IMR-90 (cell line): ENCODE measurements around the gene GM2A. TPM values are rescaled to one million over a fixed set of nuclear protein-coding genes. Genes with fewer than 3 reads are reported as not detected.

Experiments used
- ATAC-seq: fragments of 200-7000 bp; cut with Tn5 transposase; 2 replicates; pipeline ENCODE4 v1.9.1; 2020; ENCODE audit warnings: low read depth, mild to moderate bottlenecking, moderate library complexity
- BruUV-seq: library from RNA; stranded (reverse); fragments of 400-500 nt; replicated peaks from 2 replicates; lab custom pipeline; 2021; lab: Mats Ljungman, UMichigan
- CTCF ChIA-PET: fragments of 300-600 bp; formaldehyde crosslinking; extraction: SDS; loops from one replicate; lab custom pipeline; 2021; ENCODE audit warnings: antibody characterized with exemption; lab: Yijun Ruan, JAX
- POLR2A ChIA-PET: fragments of 300-600 bp; sonication (Branson Sonifier 250); formaldehyde crosslinking; loops from one replicate; lab custom pipeline; 2022; ENCODE audit warnings: antibody characterized with exemption; ENCODE audit not compliant: unreplicated experiment; lab: Charles Lee
- DNase-seq: peaks from one replicate; pipeline ENCODE4 v3.0.0; 2013
- H2AFZ ChIP-seq: replicated peaks from 2 replicates; pipeline ENCODE3; 2013; ENCODE audit warnings: low read length, mild to moderate bottlenecking; ENCODE audit not compliant: poor library complexity
- H2AK5ac ChIP-seq: 2 replicates; pipeline ENCODE4 v1.6.1; 2013; ENCODE audit warnings: low read depth, low read length, inconsistent platforms
- H2AK9ac ChIP-seq: replicated peaks from 2 replicates; pipeline ENCODE3; 2013; ENCODE audit warnings: mild to moderate bottlenecking, low read depth, low read length, moderate library complexity; ENCODE audit not compliant: poor library complexity
- H2BK120ac ChIP-seq: 2 replicates; pipeline ENCODE4 v1.6.1; 2013; ENCODE audit warnings: low read depth, low read length, inconsistent platforms
- H2BK15ac ChIP-seq: 3 replicates; pipeline ENCODE4 v1.6.1; 2013; ENCODE audit warnings: low read depth, low read length, inconsistent platforms
- H2BK20ac ChIP-seq: 2 replicates; pipeline ENCODE4 v1.6.1; 2013; ENCODE audit warnings: low read depth, mild to moderate bottlenecking, inconsistent platforms, low read length, moderate library complexity
- H2BK5ac ChIP-seq: 2 replicates; pipeline ENCODE4 v1.6.1; 2013; ENCODE audit warnings: mild to moderate bottlenecking, low read depth, low read length, inconsistent platforms; ENCODE audit not compliant: poor library complexity, severe bottlenecking
- H3K14ac ChIP-seq: replicated peaks from 2 replicates; pipeline ENCODE4 v1.6.1; 2013; ENCODE audit warnings: low read depth, low read length, inconsistent platforms
- H3K18ac ChIP-seq: 2 replicates; pipeline ENCODE4 v1.6.1; 2013; ENCODE audit warnings: low read depth, low read length, control low read depth
- H3K23ac ChIP-seq: 2 replicates; pipeline ENCODE4 v1.6.1; 2013; ENCODE audit warnings: low read depth, low read length, inconsistent platforms
- H3K27ac ChIP-seq: 2 replicates; pipeline ENCODE4 v1.5.1; 2013; ENCODE audit warnings: mild to moderate bottlenecking, control low read depth, low read length; ENCODE audit not compliant: insufficient read depth
- H3K27me3 ChIP-seq: 2 replicates; pipeline ENCODE4 v1.6.1; 2013; ENCODE audit warnings: low read length; ENCODE audit not compliant: control insufficient read depth, insufficient read depth
- H3K36me3 ChIP-seq: 2 replicates; pipeline ENCODE4 v1.6.1; 2013; ENCODE audit warnings: low read length, mixed read lengths; ENCODE audit not compliant: control insufficient read depth, insufficient read depth
- H3K4ac ChIP-seq: 2 replicates; pipeline ENCODE4 v1.6.1; 2013; ENCODE audit warnings: low read depth, low read length, inconsistent platforms
- H3K4me1 ChIP-seq: 2 replicates; pipeline ENCODE4 v1.6.1; 2013; ENCODE audit warnings: low read length, mixed read lengths; ENCODE audit not compliant: control insufficient read depth, insufficient read depth
- H3K4me2 ChIP-seq: 2 replicates; pipeline ENCODE4 v1.6.1; 2013; ENCODE audit warnings: low read depth, mild to moderate bottlenecking, control low read depth, low read length, moderate library complexity
- H3K4me3 ChIP-seq: 2 replicates; pipeline ENCODE4 v1.5.1; 2013; ENCODE audit warnings: low read depth, mild to moderate bottlenecking, control low read depth, low read length, moderate library complexity; ENCODE audit not compliant: insufficient read depth
- H3K56ac ChIP-seq: 2 replicates; pipeline ENCODE4 v1.6.1; 2013; ENCODE audit warnings: low read length, inconsistent platforms; ENCODE audit not compliant: insufficient read depth; ENCODE audit errors: extremely low read depth
- H3K79me1 ChIP-seq, 2 experiments: 2 replicates each; pipeline ENCODE4 v1.6.1; 2013; ENCODE audit warnings: low read length in 2 of 2, inconsistent platforms in 1 of 2, low read depth in 1 of 2
- H3K9ac ChIP-seq: 2 replicates; pipeline ENCODE4 v1.6.1; 2013; ENCODE audit warnings: low read depth, low read length, control low read depth
- H3K9me1 ChIP-seq: 2 replicates; pipeline ENCODE4 v1.6.1; 2013; ENCODE audit warnings: low read length, inconsistent platforms; ENCODE audit not compliant: insufficient read depth
- H3K9me3 ChIP-seq: 2 replicates; pipeline ENCODE4 v1.6.1; 2013; ENCODE audit warnings: low read length; ENCODE audit not compliant: control insufficient read depth, insufficient read depth
- H4K20me1 ChIP-seq: 2 replicates; pipeline ENCODE4 v1.6.1; 2013; ENCODE audit warnings: low read length, inconsistent platforms; ENCODE audit not compliant: insufficient read depth
- H4K5ac ChIP-seq: 2 replicates; pipeline ENCODE4 v1.6.1; 2013; ENCODE audit warnings: mild to moderate bottlenecking, low read depth, low read length, control low read depth
- H4K8ac ChIP-seq, 2 experiments: 2 replicates each; pipeline ENCODE4 v1.6.1; 2013; ENCODE audit warnings: low read depth in 2 of 2, low read length in 2 of 2, control low read depth in 1 of 2, inconsistent platforms in 1 of 2
- H4K91ac ChIP-seq: 2 replicates; pipeline ENCODE4 v1.6.1; 2013; ENCODE audit warnings: low read depth, low read length, inconsistent platforms; ENCODE audit not compliant: insufficient read depth
- BHLHE40 ChIP-seq: fragments of 150-350 bp; IDR thresholded peaks from 2 replicates; pipeline ENCODE4 v1.6.1; 2016; ENCODE audit warnings: mild to moderate bottlenecking, low read depth, low read length
- CEBPB ChIP-seq: IDR thresholded peaks from 2 replicates; pipeline ENCODE4 v1.6.1; 2012; ENCODE audit warnings: low read depth, low read length, improper control_type of control experiment
- CHD1 ChIP-seq: IDR thresholded peaks from 2 replicates; pipeline ENCODE4 v1.6.1; 2012; ENCODE audit warnings: low read depth, low read length, improper control_type of control experiment
- CTCF ChIP-seq: conservative IDR thresholded peaks from 2 replicates; pipeline ENCODE4 v1.5.1; 2012; ENCODE audit warnings: mild to moderate bottlenecking, low read depth, low read length, improper control_type of control experiment
- ELK1 ChIP-seq: fragments of 150-350 bp; IDR thresholded peaks from 2 replicates; pipeline ENCODE4 v1.6.1; 2016; ENCODE audit warnings: low read depth, mild to moderate bottlenecking, low read length, moderate library complexity, borderline replicate concordance
- FOS ChIP-seq: fragments of 150-350 bp; IDR thresholded peaks from 2 replicates; pipeline ENCODE4 v1.6.1; 2016; ENCODE audit warnings: low read depth, low read length
- MAFK ChIP-seq: IDR thresholded peaks from 2 replicates; pipeline ENCODE4 v1.6.1; 2012; ENCODE audit warnings: low read depth, low read length, improper control_type of control experiment
- MAZ ChIP-seq: IDR thresholded peaks from 2 replicates; pipeline ENCODE4 v1.6.1; 2012; ENCODE audit warnings: low read depth, mild to moderate bottlenecking, low read length, improper control_type of control experiment, moderate library complexity, borderline replicate concordance
- MXI1 ChIP-seq: IDR thresholded peaks from 2 replicates; pipeline ENCODE4 v1.6.1; 2012; ENCODE audit warnings: low read depth, mild to moderate bottlenecking, low read length, moderate library complexity, borderline replicate concordance
- NFE2L2 ChIP-seq: fragments of 150-350 bp; IDR thresholded peaks from 2 replicates; pipeline ENCODE4 v1.6.1; 2016; ENCODE audit warnings: low read depth, mild to moderate bottlenecking, low read length
- RAD21 ChIP-seq: IDR thresholded peaks from 2 replicates; pipeline ENCODE4 v1.6.1; 2012; ENCODE audit warnings: low read length, improper control_type of control experiment
- RFX5 ChIP-seq: IDR thresholded peaks from 2 replicates; pipeline ENCODE4 v1.8.0; 2012; ENCODE audit warnings: low read depth, mild to moderate bottlenecking, low read length, moderate library complexity
- SMC3 ChIP-seq: fragments of 150-350 bp; IDR thresholded peaks from 2 replicates; pipeline ENCODE4 v1.6.1; 2016; ENCODE audit warnings: low read depth, mild to moderate bottlenecking, antibody characterized with exemption, low read length, moderate library complexity
- USF2 ChIP-seq: fragments of 150-350 bp; IDR thresholded peaks from 2 replicates; pipeline ENCODE4 v1.6.1; 2017; ENCODE audit warnings: mild to moderate bottlenecking, antibody characterized with exemption, low read length, low read depth
- WGBS, 2 experiments: methylation state at CpG; one replicate each; pipeline versions ENCODE4 v1.1.5 to v1.1.7; 2013; ENCODE audit warnings: missing lambda C conversion rate in 2 of 2; ENCODE audit not compliant: insufficient read length in 1 of 2; ENCODE audit errors: extremely low coverage in 2 of 2; 5-methylcytosine and 5-hydroxymethylcytosine counted together
- dilution Hi-C: fragments of 300-500 bp; cut with HindIII; formaldehyde crosslinking; loops from one replicate; pipeline ENCODE4 v1.14.3; 2018; ENCODE audit warnings: low sequenced_read_pairs; ENCODE audit not compliant: unreplicated experiment
- in situ Hi-C: fragments of 300-500 bp; cut with MboI; formaldehyde crosslinking; loops from 3 replicates; pipeline ENCODE4 v1.14.3; 2019; ENCODE audit warnings: low sequenced_read_pairs, inconsistent platforms, mixed read lengths
- intact Hi-C: fragments of 100-400 bp; cut with micrococcal nuclease; formaldehyde crosslinking; loops from 2 replicates; pipeline ENCODE4 v1.10.0; 2022
- polyA plus RNA-seq, 3 experiments: library from polyadenylated mRNA; depleted of rRNA; stranded (reverse); fragments of >200 nt; gene quantifications; 2 replicates each; pipeline ENCODE4 v1.2.3, GENCODE V29; 2012; ENCODE audit warnings: low replicate concordance in 1 of 3
- total RNA-seq: library from RNA; depleted of rRNA; stranded (reverse); fragments of >200 nt; gene quantifications from 2 replicates; pipeline ENCODE4 v1.2.3, GENCODE V29; 2012

Gene GM2A
- total and polyA plus RNA-seq, 2 of the 4 experiments (the other 2 are of a cell fraction), result 13.8 to 18.5 TPM

GRCh38 chr5:151225071-151225470 lies 27.9 kb upstream of the GM2A start:
- Histone ChIP-seq H4K91ac (no peak overlapping the region), H3K4me2 (no peak overlapping the region), H4K5ac (no peak overlapping the region), H2BK120ac (no peak overlapping the region), H2BK5ac (no peak overlapping the region), H2BK15ac (no peak overlapping the region), H2AFZ (no peak overlapping the region), H2AK5ac (no peak overlapping the region), H3K9me3 (no peaks in the 10 kb centered on the region), H3K4me1 (peaks cover 5% of the 10 kb centered on the region), H3K4ac (no peak overlapping the region), H3K27ac (no peak overlapping the region), H3K14ac (no peak overlapping the region), H4K20me1 (no peaks in the 10 kb centered on the region; the same call in 1 of the 2 replicates), H3K56ac (no peak overlapping the region), H3K36me3 (no peaks in the 10 kb centered on the region), H4K8ac (no peak overlapping the region), H2AK9ac (no peak overlapping the region), H3K4me3 (no peak overlapping the region), H3K9ac (no peak overlapping the region), H3K27me3 (peaks cover 7% of the 10 kb centered on the region), H3K23ac (no peak overlapping the region), H3K18ac (no peak overlapping the region), H2BK20ac (no peak overlapping the region), H3K9me1 (peaks cover 4% of the 10 kb centered on the region; the same call in 1 of the 2 replicates), H3K79me1 (no peaks in the 10 kb centered on the region)
- BruUV-seq, result no TSS peak
- dilution Hi-C loops (no loop called here), in situ Hi-C loops (no loop called here), intact Hi-C loops (no loop called here)
- DNase-seq, result no peak
- POLR2A ChIA-PET, result no interaction called here
- no CpG with 5 or more reads among the region's 4 CpGs for WGBS, 2 experiments
- TF ChIP-seq FOS (no peak), USF2 (no peak), CTCF (no peak), MAZ (no peak), CHD1 (no peak), ELK1 (no peak), CEBPB (no peak), MAFK (no peak), SMC3 (no peak), RFX5 (no peak), NFE2L2 (no peak), BHLHE40 (no peak), RAD21 (no peak), MXI1 (no peak)
- ATAC-seq, result no peak
- CTCF ChIA-PET, result interaction anchor here (0.6 to 2.2 kb wide), 2 partner anchors 9 to 14 kb away, joined by 3 to 10 read pairs; no protein-coding TSS in a partner anchor
